HEK293T (cell line): ENCODE results near the gene SCYL1.

Source experiments
- ARNT ChIP-seq: fragments of 450-650 bp; IDR thresholded peaks from 2 replicates; pipeline ENCODE4 v1.6.1; 2017; ENCODE audit warnings: mild to moderate bottlenecking
- BHLHE40 ChIP-seq: fragments of 450-650 bp; IDR thresholded peaks from 2 replicates; pipeline ENCODE4 v1.6.1; 2016; ENCODE audit warnings: mild to moderate bottlenecking, moderate library complexity, borderline replicate concordance
- CTBP1 ChIP-seq: fragments of 450-650 bp; IDR thresholded peaks from 2 replicates; pipeline ENCODE4 v1.6.1; 2016; ENCODE audit warnings: borderline replicate concordance
- ELF4 ChIP-seq: fragments of 450-650 bp; IDR thresholded peaks from 2 replicates; pipeline ENCODE4 v1.6.1; 2017; ENCODE audit warnings: antibody characterized with exemption
- FOXA1 ChIP-seq: fragments of 450-650 bp; IDR thresholded peaks from 2 replicates; pipeline ENCODE4 v1.6.1; 2016; ENCODE audit warnings: mild to moderate bottlenecking
- FOXK2 ChIP-seq: fragments of 450-650 bp; IDR thresholded peaks from 2 replicates; pipeline ENCODE4 v1.6.1; 2016; ENCODE audit warnings: mild to moderate bottlenecking
- FOXM1 ChIP-seq: fragments of 450-650 bp; IDR thresholded peaks from 2 replicates; pipeline ENCODE4 v1.6.1; 2017; ENCODE audit warnings: mild to moderate bottlenecking, borderline replicate concordance
- HDGF ChIP-seq: fragments of 450-650 bp; IDR thresholded peaks from 2 replicates; pipeline ENCODE4 v1.6.1; 2017; ENCODE audit warnings: antibody characterized with exemption, borderline replicate concordance
- L3MBTL2 ChIP-seq: fragments of 450-650 bp; conservative IDR thresholded peaks from 2 replicates; pipeline ENCODE4 v1.6.1; 2016; ENCODE audit warnings: mild to moderate bottlenecking
- LEF1 ChIP-seq: fragments of 450-650 bp; IDR thresholded peaks from 2 replicates; pipeline ENCODE4 v1.6.1; 2017; ENCODE audit warnings: mild to moderate bottlenecking, borderline replicate concordance
- NFRKB ChIP-seq: fragments of 450-650 bp; IDR thresholded peaks from 2 replicates; pipeline ENCODE4 v1.6.1; 2016; ENCODE audit warnings: mild to moderate bottlenecking, moderate library complexity
- SP1 ChIP-seq: fragments of 450-650 bp; IDR thresholded peaks from 2 replicates; pipeline ENCODE4 v1.6.1; 2017
- SUZ12 ChIP-seq: fragments of 450-650 bp; IDR thresholded peaks from 2 replicates; pipeline ENCODE4 v1.6.1; 2016; ENCODE audit warnings: mild to moderate bottlenecking
- ZNF384 ChIP-seq: fragments of 450-650 bp; IDR thresholded peaks from 2 replicates; pipeline ENCODE4 v1.6.1; 2016

GRCh38 chr11:65554057-65554818 is 29.4 kb downstream of the SCYL1 start:
- TF ChIP-seq FOXM1 (no peak), NFRKB (no peak), SP1 (no peak), ZNF384 (no peak), ARNT (no peak), FOXA1 (no peak), L3MBTL2 (no peak), HDGF (no peak), SUZ12 (no peak), ELF4 (no peak), BHLHE40 (no peak), LEF1 (no peak), CTBP1 (no peak), FOXK2 (no peak)
